Measurements from ENCODE around the gene YIF1A. TPM values are rescaled to one million over a fixed set of nuclear protein-coding genes. Genes with fewer than 3 reads are reported as not detected.
A peak's percentile ranks its signal among the peaks of the same experiment; 100 is the strongest.
"Not testable (repeated sequence)": the region's sequence is repeated elsewhere in the genome, so short reads cannot be mapped to it uniquely, and the experiment has no call there.

The YIF1A gene
- total RNA-seq, 1 experiment from 2014 or later = 145 TPM

- peaks cover 50% of the 10 kb centered on the region for H3K4me1 ChIP-seq (ENCODE audit: low read length)
- H3K4me2 ChIP-seq (ENCODE audit: low read depth, low read length, poor library complexity, severe bottlenecking) = no peak overlapping the region
- H4K20me1 ChIP-seq (ENCODE audit: insufficient read depth, low read depth, low read length) = no peaks in the 10 kb centered on the region
- H3K27ac ChIP-seq (ENCODE audit: low read length) = no peak overlapping the region
- no peaks in the 10 kb centered on the region for H3K9me2 ChIP-seq (replicated peaks; ENCODE audit: insufficient read depth, low read length)
- no peaks in the 10 kb centered on the region for H3K9me3 ChIP-seq (ENCODE audit: low read length)
- no peak overlapping the region for H3K9ac ChIP-seq (ENCODE audit: low read length)
- H3K27me3 ChIP-seq (ENCODE audit: low read length) = no peaks in the 10 kb centered on the region
- DNase-seq = no peak
- H2AFZ ChIP-seq (ENCODE audit: low read length) = no peak overlapping the region
- H3K4me3 ChIP-seq (ENCODE audit: low read length) = no peak overlapping the region
- no peaks in the 10 kb centered on the region for H3K79me2 ChIP-seq (ENCODE audit: low read length)
- no peaks in the 10 kb centered on the region for H3K36me3 ChIP-seq (ENCODE audit: insufficient read depth, low read length)
Measured at GRCh38 chr11:66314561-66315497, 25.9 kb upstream of the YIF1A start.

DNA sequence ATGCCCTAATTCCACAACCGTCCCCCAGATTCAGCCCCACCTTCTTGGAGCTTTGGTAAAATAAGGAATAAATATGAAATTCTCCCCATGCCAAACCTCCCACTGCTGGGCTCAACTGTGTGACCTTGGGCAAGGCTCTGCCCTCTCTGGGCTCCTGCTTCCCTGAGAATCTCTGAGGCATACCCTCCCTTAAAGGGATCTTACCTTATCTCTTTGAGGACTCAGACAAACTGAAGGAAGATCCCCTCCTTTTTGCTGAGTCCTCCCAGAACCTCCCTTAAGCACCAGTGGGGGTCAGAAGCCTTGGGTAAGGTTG is 25.2 kb upstream of the YIF1A start:
- H3K4me1 ChIP-seq (ENCODE audit: low read length) = peaks cover 48% of the 10 kb centered on the region
- no peak overlapping the region for H3K27ac ChIP-seq (ENCODE audit: low read length)
- H3K9ac ChIP-seq (ENCODE audit: low read length) = no peak overlapping the region

GRCh38 chr11:66313321-66314185 is 24.6 kb upstream of the YIF1A start:
- no peaks in the 10 kb centered on the region for H3K27me3 ChIP-seq (ENCODE audit: low read length)
- H3K4me3 ChIP-seq (ENCODE audit: low read length) = peak overlapping the region; percentile 48; the same call in 1 of the 2 replicates
- H2AFZ ChIP-seq (ENCODE audit: low read length) = no peak overlapping the region
- H3K4me1 ChIP-seq (ENCODE audit: low read length) = peaks cover 43% of the 10 kb centered on the region
- no peaks in the 10 kb centered on the region for H3K9me3 ChIP-seq (ENCODE audit: low read length)
- H3K9ac ChIP-seq (ENCODE audit: low read length) = peak overlapping the region; percentile 52
- no peaks in the 10 kb centered on the region for H4K20me1 ChIP-seq (ENCODE audit: insufficient read depth, low read depth, low read length)
- H3K9me2 ChIP-seq (replicated peaks; ENCODE audit: insufficient read depth, low read length) = no peaks in the 10 kb centered on the region
- H3K36me3 ChIP-seq (ENCODE audit: insufficient read depth, low read length) = no peaks in the 10 kb centered on the region
- peak overlapping the region; percentile 65 for H3K4me2 ChIP-seq (ENCODE audit: low read depth, low read length, poor library complexity, severe bottlenecking)
- DNase-seq = no peak
- H3K79me2 ChIP-seq (ENCODE audit: low read length) = no peaks in the 10 kb centered on the region
- H3K27ac ChIP-seq (ENCODE audit: low read length) = no peak overlapping the region

More for the DNA sequence above, 25.2 kb upstream of the YIF1A start:
- H3K4me3 ChIP-seq (ENCODE audit: low read length) = no peak overlapping the region
- H3K79me2 ChIP-seq (ENCODE audit: low read length) = no peaks in the 10 kb centered on the region
- H3K9me3 ChIP-seq (ENCODE audit: low read length) = no peaks in the 10 kb centered on the region
- no peaks in the 10 kb centered on the region for H3K36me3 ChIP-seq (ENCODE audit: insufficient read depth, low read length)
- no peaks in the 10 kb centered on the region for H3K9me2 ChIP-seq (replicated peaks; ENCODE audit: insufficient read depth, low read length)
- DNase-seq = no peak
- H2AFZ ChIP-seq (ENCODE audit: low read length) = no peak overlapping the region
- no peaks in the 10 kb centered on the region for H4K20me1 ChIP-seq (ENCODE audit: insufficient read depth, low read depth, low read length)
- no peaks in the 10 kb centered on the region for H3K27me3 ChIP-seq (ENCODE audit: low read length)
- no peak overlapping the region for H3K4me2 ChIP-seq (ENCODE audit: low read depth, low read length, poor library complexity, severe bottlenecking)

DNA sequence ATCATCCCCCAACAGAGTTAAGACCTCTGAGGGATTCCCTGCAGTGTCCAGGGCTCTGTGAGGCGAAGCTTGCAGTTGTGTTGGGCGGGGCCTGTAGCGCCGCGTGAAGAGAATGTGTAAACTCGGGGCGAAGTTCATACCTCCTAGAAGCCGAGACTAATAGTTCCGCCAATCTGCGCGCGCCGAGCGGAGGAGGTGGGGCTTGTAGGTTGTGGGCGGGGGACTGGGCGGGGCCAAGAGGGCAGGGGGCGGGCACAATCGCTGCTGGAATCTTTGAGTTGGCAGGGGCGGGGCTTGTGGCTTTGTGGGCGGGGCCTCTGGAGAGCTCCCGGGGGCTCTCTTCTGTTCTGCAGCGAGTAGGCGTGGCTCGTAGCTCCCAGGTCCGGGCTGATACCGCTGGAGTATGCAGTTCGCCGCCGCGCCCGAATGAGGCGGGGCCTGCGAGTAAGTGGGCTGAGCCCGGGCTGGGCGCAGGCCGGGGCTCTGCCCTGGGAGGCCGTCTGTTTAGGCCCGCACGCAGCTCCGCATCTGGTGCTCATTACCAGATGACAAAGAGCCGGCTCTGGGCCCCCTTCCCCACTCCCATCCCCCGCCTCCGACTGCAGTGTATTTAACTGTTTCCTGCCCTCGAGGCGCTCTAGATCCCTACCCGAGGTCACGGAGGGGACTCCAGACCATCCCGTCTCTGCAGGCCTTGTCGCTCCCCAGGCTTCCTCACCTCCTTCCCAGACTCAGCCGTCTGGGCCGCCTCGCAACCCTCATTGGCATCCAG is 23.8 kb upstream of the YIF1A start:
- Histone ChIP-seq H3K27ac (ENCODE audit: low read length) (peak overlapping the region; percentile 62), H3K4me3 (ENCODE audit: low read length) (peak overlapping the region; percentile 65), H3K9ac (ENCODE audit: low read length) (peak overlapping the region; percentile 65), H3K27me3 (ENCODE audit: low read length) (no peaks in the 10 kb centered on the region), H3K9me2 (replicated peaks; ENCODE audit: insufficient read depth, low read length) (no peaks in the 10 kb centered on the region), H4K20me1 (ENCODE audit: insufficient read depth, low read depth, low read length) (no peaks in the 10 kb centered on the region), H3K9me3 (ENCODE audit: low read length) (no peaks in the 10 kb centered on the region), H3K36me3 (ENCODE audit: insufficient read depth, low read length) (no peaks in the 10 kb centered on the region), H3K4me2 (ENCODE audit: low read depth, low read length, poor library complexity, severe bottlenecking) (peak overlapping the region; percentile 78), H3K79me2 (ENCODE audit: low read length) (no peaks in the 10 kb centered on the region), H2AFZ (ENCODE audit: low read length) (no peak overlapping the region), H3K4me1 (ENCODE audit: low read length) (peaks cover 34% of the 10 kb centered on the region)
- peak; percentile 99 for DNase-seq

GRCh38 chr11:66311965-66312548 is 23.1 kb upstream of the YIF1A start:
- H3K4me3 ChIP-seq (ENCODE audit: low read length) = peak overlapping the region; percentile 65
- H2AFZ ChIP-seq (ENCODE audit: low read length) = peak overlapping the region; percentile 93
- no peaks in the 10 kb centered on the region for H3K79me2 ChIP-seq (ENCODE audit: low read length)
- peak overlapping the region; percentile 78 for H3K4me2 ChIP-seq (ENCODE audit: low read depth, low read length, poor library complexity, severe bottlenecking)
- peaks cover 28% of the 10 kb centered on the region for H3K4me1 ChIP-seq (ENCODE audit: low read length)
- peak overlapping the region; percentile 65 for H3K9ac ChIP-seq (ENCODE audit: low read length)
- H3K9me3 ChIP-seq (ENCODE audit: low read length) = no peaks in the 10 kb centered on the region
- H3K27me3 ChIP-seq (ENCODE audit: low read length) = no peaks in the 10 kb centered on the region
- H4K20me1 ChIP-seq (ENCODE audit: insufficient read depth, low read depth, low read length) = no peaks in the 10 kb centered on the region
- DNase-seq = peak; percentile 98
- H3K9me2 ChIP-seq (replicated peaks; ENCODE audit: insufficient read depth, low read length) = no peaks in the 10 kb centered on the region
- peak overlapping the region; percentile 62 for H3K27ac ChIP-seq (ENCODE audit: low read length)
- no peaks in the 10 kb centered on the region for H3K36me3 ChIP-seq (ENCODE audit: insufficient read depth, low read length)

DNA sequence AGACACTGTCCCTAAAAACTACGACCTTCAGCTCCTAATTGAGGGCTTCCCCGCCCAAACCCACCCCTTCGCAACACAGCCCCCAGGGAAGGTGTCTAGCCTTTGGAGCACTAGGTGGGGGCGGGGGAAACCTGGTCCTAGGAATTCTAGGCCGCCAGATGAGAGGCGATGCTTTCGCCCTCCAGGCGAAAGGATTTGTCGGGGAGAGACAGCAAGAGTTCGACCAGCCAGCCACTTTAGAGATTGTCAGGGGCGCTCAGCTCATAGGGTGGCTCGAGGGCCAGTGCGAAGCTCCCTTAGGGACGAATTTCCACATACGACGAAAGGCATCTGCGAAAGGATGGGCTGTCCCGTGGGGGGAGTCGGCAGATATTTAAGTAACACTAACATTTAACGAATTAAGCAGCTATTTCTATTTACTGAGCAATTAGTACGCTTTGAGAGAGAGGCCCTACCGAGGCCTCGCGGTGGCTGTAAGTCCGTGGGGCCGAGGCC is 22.6 kb upstream of the YIF1A start:
- Histone ChIP-seq H4K20me1 (ENCODE audit: insufficient read depth, low read depth, low read length) (no peaks in the 10 kb centered on the region), H3K79me2 (ENCODE audit: low read length) (no peaks in the 10 kb centered on the region), H3K4me2 (ENCODE audit: low read depth, low read length, poor library complexity, severe bottlenecking) (peak overlapping the region; percentile 78), H3K9me2 (replicated peaks; ENCODE audit: insufficient read depth, low read length) (no peaks in the 10 kb centered on the region), H3K27ac (ENCODE audit: low read length) (peak overlapping the region; percentile 62), H3K9ac (ENCODE audit: low read length) (peak overlapping the region; percentile 65), H3K4me1 (ENCODE audit: low read length) (peaks cover 24% of the 10 kb centered on the region), H3K9me3 (ENCODE audit: low read length) (no peaks in the 10 kb centered on the region), H3K4me3 (ENCODE audit: low read length) (peak overlapping the region; percentile 65; the same call in 1 of the 2 replicates), H2AFZ (ENCODE audit: low read length) (peak overlapping the region; percentile 93), H3K36me3 (ENCODE audit: insufficient read depth, low read length) (no peaks in the 10 kb centered on the region), H3K27me3 (ENCODE audit: low read length) (no peaks in the 10 kb centered on the region)
- DNase-seq = no peak

GRCh38 chr11:66310803-66311440 is 22.0 kb upstream of the YIF1A start:
- not testable (repeated sequence) for H3K4me3 ChIP-seq (ENCODE audit: low read length); H3K27me3 ChIP-seq (ENCODE audit: low read length); H3K9me3 ChIP-seq (ENCODE audit: low read length); H3K4me2 ChIP-seq (ENCODE audit: low read depth, low read length, poor library complexity, severe bottlenecking); H2AFZ ChIP-seq (ENCODE audit: low read length); H3K36me3 ChIP-seq (ENCODE audit: insufficient read depth, low read length); H3K9me2 ChIP-seq (replicated peaks; ENCODE audit: insufficient read depth, low read length); H4K20me1 ChIP-seq (ENCODE audit: insufficient read depth, low read depth, low read length); DNase-seq; H3K79me2 ChIP-seq (ENCODE audit: low read length); H3K27ac ChIP-seq (ENCODE audit: low read length)
- H3K4me1 ChIP-seq (ENCODE audit: low read length) = peaks cover 24% of the 10 kb centered on the region
- 0 out of 2 replicates have a peak overlapping the region, but pooled peaks have one; percentile 65 for H3K9ac ChIP-seq (ENCODE audit: low read length)
